Glomerular visceral epithelial cell (primary cell): ENCODE data around the gene CCDC148.
A peak's percentile ranks its signal among the peaks of the same experiment; 100 is the strongest.

Source experiments
- DNase-seq: peaks from one replicate; pipeline ENCODE4 v3.0.0-alpha.2; 2016; ENCODE audit errors: extremely low spot score

Gene CCDC148

DNA sequence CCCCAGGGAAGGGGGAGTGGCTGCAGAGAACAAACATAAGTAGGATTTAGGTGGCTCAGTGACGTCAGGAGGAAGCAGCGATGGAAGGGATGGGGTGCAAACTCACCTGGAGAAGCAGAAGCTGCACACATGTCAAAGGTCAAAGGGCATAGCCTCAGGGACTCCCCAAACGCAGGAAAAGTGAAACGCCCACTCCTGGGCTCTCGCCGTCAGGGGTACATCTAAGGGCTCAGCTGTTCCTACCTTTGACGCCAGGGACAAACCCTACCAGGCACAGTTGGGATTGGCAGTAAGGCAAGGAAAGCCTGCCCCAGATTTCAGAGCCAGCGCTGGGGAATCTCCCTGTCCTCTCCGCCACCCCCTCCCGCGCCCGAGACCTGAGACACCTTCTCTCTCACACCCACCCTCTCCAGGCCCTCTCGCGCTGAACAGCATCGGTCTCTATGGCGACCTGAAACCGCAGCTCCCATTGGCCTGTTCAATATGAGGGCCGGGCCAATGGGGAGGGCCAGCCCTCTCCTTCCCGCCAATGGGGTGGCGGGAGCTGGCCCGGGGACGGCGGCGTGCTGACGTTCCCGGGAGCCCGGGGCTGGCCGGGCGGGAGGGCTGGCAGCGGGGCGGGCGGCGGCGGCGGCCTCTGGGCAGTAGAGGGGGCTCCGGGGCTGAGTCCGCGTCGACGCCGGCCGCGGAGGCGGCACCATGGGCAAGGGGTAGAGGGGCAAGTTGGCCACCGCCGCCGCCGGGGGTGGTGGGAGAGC lies at the start of gene CCDC148, which contains the start of gene PKP4:
CCDC148 (minus strand) TSS at position 445 of the 758 bp plus-strand sequence; CDS start at position 131, 314 bp downstream.
PKP4 (plus strand) TSS at position 644 of the 758 bp plus-strand sequence. CDS start 76,233 bp downstream, outside the sequence.
- DNase-seq, result peak; percentile 97

DNA sequence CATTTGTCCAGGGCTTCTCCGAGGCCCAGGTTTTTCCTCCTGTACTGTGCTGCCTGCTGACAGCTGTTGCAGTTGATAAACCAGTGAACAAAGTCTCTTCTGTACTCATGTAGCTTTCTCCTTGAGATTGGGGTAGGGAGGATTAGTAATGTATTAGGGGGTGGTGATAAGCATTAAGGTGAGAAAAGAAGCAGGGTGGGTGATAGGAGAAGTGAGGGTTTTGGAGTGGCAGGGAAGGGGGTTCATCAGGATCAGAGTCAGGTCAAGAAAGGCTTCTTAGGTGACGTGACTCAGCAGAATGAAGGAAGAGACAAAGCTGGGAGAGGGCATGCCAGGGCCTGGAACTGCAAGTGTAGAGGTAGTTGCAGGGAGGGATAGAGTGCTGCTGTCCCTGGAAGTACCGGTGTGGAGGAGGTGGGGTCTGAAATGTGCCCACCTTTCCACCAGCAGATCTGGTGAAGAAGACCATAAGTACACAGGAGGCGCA lies 48.9 kb upstream of the CCDC148 start:
- DNase-seq, result no peak

DNA sequence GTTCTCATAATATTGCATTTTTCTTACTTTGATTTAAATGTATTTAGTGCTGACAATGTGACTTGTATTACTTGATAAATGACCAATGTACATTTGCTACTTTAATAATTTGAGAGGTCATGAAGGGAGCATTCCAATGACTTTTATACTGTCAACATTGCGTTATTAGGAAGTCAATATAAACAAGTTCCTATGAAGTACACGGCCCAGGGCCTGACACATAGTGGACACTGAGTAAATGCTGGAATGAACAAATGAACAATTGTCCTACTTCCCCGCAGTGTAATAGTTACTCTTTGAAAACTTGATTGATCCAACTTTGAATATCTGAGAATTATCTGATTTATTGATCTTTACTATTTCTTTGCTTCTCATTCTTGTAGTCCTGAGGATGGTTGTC lies 47.5 kb upstream of the CCDC148 start:
- DNase-seq, result no peak

DNA sequence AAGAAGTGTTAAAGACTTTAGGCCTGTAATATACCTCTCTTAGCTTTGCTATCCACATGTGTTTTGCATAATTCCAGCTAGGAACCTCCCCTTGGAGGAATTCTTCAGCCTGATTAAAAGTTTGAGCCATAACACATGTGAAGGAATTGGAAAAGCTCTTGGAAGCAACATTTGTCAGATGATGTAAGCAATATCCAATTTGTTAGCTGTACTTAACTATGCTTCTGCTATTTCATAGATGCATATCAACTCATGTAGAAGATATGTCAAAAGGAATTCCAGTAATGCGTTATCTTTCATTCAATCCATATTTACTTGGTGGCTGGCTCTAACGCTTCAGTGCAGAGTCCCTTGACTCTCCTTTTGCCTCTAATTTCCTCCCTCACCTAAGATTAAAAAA lies 46.4 kb upstream of the CCDC148 start:
- DNase-seq, result peak; percentile 37

DNA sequence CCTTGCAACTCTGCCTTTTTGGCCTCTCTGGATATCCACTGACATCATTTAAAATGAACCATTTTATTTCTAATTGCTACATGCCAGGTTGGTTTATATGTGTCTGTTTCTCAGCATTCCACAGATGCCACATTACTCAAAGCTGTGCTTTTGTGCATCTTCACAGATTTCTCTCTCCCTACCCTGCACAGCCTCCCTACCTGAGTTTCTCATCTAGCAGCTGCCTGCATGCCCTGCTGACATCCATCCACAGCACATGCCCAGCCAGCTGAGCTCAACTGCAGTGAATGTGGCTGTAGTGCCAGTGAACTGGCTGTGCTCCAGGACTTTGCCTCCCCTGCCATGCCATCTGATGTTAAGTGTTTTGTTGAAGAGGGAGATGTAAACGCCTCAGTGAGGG lies 44.7 kb upstream of the CCDC148 start:
- DNase-seq, result peak; percentile 64

DNA sequence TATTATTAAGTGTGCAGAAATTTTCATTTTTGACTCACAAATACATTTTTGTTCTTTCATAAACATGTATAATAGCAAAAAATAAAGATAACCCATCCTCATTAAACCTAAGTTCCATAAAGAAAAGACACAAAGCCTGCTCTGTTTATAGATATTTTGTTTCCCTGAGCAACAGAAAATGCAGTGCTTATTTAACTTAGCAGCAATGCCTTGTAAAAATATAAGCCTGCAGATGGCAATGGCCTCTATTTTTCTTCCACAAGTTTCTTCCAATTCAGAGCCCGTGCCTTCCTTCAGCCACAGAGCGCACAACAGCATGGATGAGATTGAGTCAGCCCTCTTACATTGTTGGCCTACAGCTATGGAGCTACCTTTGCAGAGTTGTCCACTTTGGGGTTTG lies 43.8 kb upstream of the CCDC148 start:
- no peak for DNase-seq

DNA sequence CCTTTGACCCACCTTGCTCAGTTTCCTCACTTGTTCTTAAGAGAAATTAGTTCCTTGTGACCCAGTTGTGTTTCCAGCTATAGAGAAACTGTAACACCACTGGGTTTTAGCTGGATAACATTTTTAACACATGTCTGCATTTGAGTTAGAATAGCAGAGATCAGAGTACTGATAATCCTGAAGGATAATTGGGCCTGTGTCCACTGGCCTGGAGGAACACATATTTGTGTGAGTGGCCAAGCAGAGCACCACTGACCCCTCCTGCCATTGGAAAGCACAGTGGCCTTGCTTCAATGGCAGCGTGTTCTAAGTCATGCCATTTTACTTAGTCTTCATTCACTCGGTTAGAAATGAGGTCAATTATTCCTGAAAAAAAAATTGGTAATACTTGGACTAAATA lies 42.8 kb upstream of the CCDC148 start:
- DNase-seq, result no peak

DNA sequence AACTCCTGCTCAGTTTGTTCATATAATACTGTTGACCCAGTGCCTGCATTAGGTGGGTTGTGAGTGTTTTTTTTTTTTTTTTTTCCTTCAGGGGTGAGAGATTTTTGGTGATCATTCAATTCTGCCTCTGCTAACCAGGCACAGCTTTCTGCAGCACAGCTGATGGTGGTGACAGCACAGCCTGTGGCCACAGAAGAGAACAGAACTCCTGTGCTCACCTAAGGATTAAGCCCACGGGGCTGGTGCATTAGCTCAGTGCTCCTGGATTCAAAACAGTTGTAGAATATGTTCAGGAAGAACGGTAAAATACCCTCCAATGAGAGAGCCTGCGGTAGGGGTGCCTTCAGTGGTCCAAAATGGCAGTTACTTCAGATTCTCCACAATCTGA lies 42.2 kb upstream of the CCDC148 start:
- DNase-seq, result no peak

DNA sequence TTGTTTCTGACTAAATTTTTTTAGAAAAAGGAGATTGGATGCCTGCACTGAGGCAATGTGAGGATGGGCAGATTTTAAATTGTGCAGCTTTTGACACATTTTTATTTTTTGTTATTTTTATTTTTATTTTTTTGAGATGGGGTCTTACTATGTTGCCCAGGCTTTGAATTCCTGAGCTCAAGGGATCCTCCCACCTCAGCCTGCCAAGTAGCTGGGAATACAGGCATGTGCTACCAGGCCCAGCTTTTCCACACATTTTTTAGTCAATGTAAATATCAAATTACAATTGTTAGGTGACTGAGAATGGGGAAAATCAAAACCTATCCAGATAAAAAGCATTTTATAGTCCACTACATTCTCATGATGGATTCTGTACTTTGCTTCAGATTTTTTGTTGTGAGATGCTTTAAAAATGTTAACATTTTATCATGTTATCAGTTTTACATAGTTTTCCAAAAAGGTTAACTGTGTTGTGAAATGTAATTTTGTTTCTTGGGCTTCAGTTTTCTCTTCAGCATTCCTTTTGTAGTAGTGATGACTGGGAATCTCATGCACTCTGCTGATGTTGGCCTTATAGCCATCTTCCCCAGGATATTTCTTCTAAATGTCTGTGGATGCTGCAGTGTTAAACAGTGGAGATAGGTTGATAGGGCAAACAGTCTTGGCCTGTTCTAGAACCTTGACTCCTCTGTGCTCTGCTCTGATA lies 41.6 kb upstream of the CCDC148 start:
- no peak for DNase-seq

DNA sequence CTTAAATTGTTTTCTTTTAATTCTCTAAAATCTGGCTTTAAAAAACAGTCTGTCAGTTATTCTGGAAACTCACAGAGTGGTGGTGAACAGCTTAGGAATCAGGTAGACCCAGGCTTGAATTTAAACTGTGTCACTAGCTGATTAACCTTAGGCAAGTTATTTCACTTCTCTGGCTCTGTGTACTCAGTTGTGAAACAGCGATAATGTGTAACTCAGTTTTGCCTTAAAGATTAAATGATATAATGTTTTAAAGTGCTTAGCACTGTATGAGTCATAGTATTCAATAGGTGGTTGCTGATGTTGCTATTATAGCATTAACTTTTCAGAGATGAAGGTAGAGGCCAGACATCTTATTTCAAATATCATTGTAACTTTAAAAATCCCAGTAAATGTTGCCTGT lies 40.9 kb upstream of the CCDC148 start:
- peak; percentile 39 for DNase-seq

DNA sequence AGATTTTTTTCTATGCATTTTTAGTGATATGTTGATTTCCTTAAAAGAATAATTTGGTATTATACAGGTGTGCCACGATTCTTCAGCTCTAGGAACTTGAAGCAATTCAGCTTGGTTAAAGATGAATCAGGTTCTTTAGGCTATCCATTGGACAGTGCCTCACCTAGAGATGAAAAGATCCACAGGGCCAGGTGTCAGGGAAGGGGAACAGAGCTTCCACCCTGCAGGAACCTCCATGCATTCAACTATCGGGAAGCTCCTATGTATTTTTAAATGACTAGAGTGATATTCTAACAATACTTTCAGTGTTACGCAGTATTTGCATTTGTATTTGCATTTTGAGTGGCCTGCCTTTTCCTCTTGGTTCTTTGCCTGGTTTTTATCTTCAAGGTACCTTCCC lies 40.4 kb upstream of the CCDC148 start:
- no peak for DNase-seq

DNA sequence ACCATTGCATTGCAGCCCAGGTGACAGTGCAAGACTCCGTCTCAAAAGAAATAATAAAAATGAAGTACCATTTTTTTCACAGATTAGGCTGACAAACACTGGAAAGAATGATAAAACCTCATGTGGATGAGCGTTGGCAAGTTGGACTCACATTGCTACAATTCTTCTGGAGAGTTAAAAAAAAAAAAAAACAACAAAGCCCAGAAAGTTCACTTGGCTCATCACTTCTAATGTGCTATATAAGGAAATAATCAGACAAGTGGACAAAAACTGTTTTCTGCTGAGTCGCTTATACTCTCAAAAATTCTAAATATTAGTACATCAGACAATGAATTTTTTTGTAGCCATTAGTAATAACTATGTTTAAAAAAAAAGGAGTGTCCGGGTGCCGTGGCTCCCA lies 38.6 kb upstream of the CCDC148 start:
- no peak for DNase-seq

DNA sequence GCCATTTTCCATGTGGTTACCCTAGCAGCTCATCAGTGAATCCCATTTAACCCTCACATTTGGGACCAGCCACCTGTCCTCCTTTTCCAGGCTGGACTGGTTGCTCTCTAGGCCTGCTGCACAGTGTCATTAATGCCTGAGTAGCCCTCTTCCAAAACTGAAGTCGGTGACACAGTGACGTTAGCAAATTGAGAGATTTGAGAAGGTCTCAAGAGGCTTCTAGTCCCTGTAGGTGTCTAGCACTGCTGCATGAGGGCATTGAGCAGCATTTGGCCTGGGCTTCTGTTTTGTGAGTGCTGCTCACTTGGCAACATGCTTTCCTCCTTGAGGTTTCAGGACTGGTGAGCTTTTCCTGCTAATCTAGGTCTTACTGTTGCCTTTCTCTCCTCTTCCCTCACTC lies 36.9 kb upstream of the CCDC148 start:
- DNase-seq, result no peak

DNA sequence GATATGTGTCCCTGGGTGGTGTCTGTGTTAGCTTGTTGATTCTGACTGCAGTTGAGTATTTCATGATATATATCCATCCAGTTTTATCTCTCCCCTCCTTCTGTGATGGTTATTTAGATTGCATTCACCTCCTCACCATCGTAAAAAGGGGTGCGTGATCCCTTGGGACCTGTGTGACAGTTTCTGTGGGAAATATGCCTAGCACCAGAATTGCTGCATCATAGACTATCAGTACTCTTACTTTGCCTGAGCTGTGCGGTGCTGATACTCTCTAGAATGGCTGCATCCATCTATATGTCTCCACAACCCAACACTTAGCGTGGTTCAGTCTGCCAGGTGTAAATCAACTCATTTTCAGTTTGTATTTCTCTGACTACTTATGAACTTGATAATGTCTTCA lies 34.5 kb upstream of the CCDC148 start:
- no peak for DNase-seq

DNA sequence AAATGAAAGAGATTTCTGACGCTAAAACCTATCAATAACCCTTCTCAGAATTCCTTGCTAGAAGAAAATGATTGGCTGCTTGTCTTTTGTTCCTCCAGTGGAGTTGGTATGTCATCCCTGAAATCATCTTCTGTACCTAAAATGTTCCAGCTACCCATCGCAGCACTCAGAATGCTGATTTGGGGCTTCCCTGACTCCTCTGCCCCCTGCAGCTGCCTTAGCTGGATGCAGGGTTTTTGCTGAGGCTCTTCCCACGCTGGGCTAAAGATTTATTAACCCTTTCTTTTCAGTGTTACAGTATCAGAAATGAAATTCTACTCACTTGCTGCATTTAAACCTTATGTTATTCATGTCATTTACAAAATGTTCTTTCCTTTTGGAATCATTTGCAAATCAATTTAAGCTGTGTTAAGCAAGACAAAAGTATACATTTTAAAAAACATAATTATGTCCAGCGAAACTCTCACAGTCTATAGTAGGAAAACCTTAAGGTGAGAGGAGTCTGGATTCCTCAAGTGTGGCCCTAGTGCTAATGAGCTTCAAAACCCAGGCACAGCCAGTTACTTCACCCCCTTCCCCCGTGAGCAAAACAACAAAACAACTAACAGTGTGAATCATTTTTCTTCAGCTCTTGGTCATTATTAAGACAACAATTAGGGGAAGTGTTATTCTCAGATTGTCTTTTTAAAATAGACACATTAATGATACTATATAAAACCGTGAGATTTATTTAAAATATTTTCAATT lies 33.0 kb upstream of the CCDC148 start:
- no peak for DNase-seq

DNA sequence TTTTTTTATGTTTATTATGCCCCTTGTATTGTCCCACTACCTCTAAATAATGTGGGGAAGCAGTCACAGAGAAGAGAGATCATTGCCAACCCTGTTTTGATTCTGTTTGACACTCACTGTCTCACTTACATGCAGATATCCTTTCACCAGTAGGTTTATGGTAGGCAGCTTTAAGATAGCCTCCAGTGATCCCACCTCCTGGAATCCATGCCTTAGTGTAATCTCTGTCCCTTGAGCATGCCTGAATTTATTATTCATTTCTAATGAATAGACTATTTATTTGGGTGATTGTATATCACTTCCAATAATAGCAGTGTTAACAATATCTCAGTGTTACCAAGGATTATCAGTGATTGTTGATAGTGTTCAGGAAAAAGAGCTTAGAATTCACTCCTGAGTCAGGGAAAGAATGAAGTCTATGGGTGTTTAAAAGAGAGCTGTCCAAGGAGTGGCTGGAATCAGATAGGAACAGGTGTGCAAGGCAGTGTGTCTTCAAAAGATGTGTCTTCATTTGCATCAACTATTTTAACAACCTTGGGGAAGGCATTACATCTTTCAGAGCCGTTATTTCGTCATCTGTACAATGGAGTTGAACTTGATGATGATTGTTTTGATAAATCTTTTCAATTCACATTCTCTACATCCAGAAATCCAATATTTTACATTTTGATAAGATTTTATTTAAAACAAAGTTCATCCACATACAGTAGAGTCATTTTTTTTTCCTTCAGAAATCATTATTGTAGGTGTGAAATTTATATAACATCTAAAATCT lies 32.1 kb upstream of the CCDC148 start:
- DNase-seq, result no peak

DNA sequence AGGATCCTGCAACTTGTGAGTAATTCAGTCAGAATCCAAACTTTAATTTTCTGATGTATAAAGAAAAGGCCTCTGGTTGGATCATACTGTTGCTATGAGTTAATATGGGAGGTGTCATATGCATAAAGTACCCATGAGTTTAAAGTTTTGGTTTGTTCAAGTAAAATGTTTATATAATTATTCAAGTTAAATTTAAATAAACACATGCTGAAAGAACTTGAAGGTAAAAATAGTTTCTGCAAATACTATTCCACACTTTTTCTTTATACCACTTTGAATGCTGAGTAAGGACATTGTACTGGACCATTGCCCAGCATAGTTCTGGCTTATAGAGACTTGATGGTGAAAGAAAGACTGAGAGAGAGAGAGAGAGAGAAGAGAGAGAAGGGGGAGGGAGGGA lies 30.9 kb upstream of the CCDC148 start:
- no peak for DNase-seq

DNA sequence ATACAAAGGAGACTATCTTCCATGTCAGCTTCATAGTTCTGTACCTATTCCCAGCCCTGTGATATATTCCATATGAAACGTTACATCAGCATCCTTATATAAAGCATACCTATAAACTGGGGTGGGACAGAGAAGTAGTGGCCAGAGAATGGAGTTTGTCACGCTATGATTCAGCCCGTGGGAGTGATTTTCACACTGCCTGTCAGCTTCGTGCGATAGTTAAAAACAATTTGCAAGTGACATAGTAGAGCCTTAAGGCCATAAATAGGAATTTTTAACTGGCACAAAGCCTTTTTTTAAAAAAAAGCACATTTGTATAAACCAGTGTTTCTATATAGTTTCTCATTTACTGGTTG lies 30.4 kb upstream of the CCDC148 start:
- DNase-seq, result no peak

DNA sequence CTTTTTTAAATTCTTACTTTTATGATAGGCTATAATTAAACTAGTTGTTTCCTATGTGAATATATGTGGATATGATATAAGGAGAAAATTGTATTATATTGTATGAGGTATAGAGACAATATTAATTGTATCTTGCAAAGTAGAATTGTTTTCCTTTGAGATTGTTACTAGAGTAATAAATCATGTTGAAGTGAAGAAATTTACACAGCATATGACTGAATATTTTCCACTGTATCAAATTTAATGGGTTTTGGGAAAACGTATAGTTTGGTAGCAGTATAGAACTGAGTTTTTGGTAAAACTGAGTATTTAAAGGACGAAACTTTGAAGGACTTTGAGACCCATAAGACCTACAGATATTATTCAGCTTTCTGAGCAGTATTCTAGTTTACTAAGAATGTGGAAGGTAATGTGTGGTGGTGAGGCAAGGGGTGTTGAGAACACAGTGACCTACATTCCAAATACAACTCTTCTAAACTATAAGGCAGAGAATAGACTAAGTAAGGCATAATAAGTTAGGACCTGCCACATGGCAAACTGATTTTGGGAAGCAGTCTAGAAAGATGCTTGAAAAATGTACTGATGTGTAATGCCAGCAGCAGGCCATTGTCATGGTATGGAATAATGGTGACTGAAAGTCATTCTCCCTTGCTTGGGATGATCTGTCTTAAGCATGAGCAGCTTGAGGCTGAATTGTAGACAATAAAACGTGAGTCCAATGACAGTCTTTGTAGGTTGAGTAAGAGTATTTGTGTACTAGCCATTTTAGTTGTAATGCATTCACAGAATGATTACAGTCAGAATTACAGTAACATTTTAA lies 29.8 kb upstream of the CCDC148 start:
- DNase-seq, result no peak

DNA sequence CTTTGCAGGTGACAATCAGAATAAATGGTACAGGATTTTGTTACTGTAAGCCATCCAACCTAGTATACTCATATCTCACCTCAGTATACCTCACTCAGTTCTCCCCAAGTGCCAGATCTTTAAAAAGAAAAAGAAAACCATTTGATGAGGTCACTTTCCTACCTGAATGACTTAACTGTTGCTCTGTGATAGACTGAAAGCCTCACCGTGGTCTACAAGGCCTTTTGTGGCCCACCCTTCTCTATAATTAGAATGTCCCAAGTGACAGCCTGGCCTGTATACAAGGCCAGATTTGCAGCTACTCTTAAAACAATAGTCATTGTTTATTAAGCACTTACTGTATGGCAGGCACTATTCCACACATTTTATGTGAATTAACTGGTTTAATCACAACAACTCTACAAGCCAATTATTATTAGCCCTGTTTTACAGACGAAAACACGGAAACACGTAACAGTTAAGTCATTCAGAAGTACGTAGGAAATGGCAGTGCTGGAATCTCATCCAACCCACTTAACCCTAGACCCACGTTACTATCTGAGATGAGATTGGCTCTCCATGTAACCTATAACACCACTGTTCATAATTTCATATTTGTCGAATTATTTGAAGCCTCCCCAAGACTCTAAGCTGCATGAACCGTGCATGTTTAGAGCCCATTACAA lies 28.5 kb upstream of the CCDC148 start:
- no peak for DNase-seq
